HG03442 (cell line): Measurements from ENCODE around the gene PTPRN2.
"Not testable (repeated sequence)": the region's sequence is repeated elsewhere in the genome, so short reads cannot be mapped to it uniquely, and the experiment has no call there.

Experiments
- ATAC-seq: cut with Tn5 transposase; IDR thresholded peaks from one replicate; pipeline ENCODE4 v1.9.1; 2021; ENCODE audit warnings: mild to moderate bottlenecking, moderate library complexity; ENCODE audit not compliant: unreplicated experiment

The PTPRN2 gene

GRCh38 chr7:157563467-157564135 lies 1024.0 kb downstream of the PTPRN2 start:
- ATAC-seq, result not testable (repeated sequence)

GRCh38 chr7:157562522-157563398 lies 1024.9 kb downstream of the PTPRN2 start:
- ATAC-seq, result not testable (repeated sequence)

- ATAC-seq, result no peak
Measured at GRCh38 chr7:157561816-157562410, 1025.7 kb downstream of the PTPRN2 start.

- ATAC-seq, result no peak
Measured at GRCh38 chr7:157561523-157561785, 1026.2 kb downstream of the PTPRN2 start.

GRCh38 chr7:157560710-157561522 lies 1026.7 kb downstream of the PTPRN2 start:
- ATAC-seq, result no peak

- no peak for ATAC-seq
Measured at GRCh38 chr7:157560258-157560654, 1027.4 kb downstream of the PTPRN2 start.

GRCh38 chr7:157559596-157560257 lies 1027.9 kb downstream of the PTPRN2 start:
- no peak for ATAC-seq

GRCh38 chr7:157558875-157559595 lies 1028.6 kb downstream of the PTPRN2 start:
- no peak for ATAC-seq

- no peak for ATAC-seq
Measured at GRCh38 chr7:157558516-157558874, 1029.1 kb downstream of the PTPRN2 start.

GRCh38 chr7:157558061-157558460 lies 1029.6 kb downstream of the PTPRN2 start:
- ATAC-seq, result no peak

GRCh38 chr7:157557263-157557662 lies 1030.4 kb downstream of the PTPRN2 start:
- no peak for ATAC-seq

- no peak for ATAC-seq
Measured at GRCh38 chr7:157556642-157556944, 1031.0 kb downstream of the PTPRN2 start.

- ATAC-seq, result no peak
Measured at GRCh38 chr7:157555944-157556641, 1031.5 kb downstream of the PTPRN2 start.

GRCh38 chr7:157555313-157555712 lies 1032.3 kb downstream of the PTPRN2 start:
- no peak for ATAC-seq

- no peak for ATAC-seq
Measured at GRCh38 chr7:157554393-157555238, 1033.0 kb downstream of the PTPRN2 start.

GRCh38 chr7:157553256-157553655 lies 1034.4 kb downstream of the PTPRN2 start:
- no peak for ATAC-seq

GRCh38 chr7:157552295-157552993 lies 1035.2 kb downstream of the PTPRN2 start:
- no peak for ATAC-seq
